Fibroblast of upper back skin (primary cell): Measurements from ENCODE around the gene TBL1Y.
"Not testable (repeated sequence)": the region's sequence is repeated elsewhere in the genome, so short reads cannot be mapped to it uniquely, and the experiment has no call there.

Experiments
- DNase-seq: peaks from one replicate; pipeline ENCODE4 v3.0.0-alpha.2; 2013

TBL1Y gene

DNA sequence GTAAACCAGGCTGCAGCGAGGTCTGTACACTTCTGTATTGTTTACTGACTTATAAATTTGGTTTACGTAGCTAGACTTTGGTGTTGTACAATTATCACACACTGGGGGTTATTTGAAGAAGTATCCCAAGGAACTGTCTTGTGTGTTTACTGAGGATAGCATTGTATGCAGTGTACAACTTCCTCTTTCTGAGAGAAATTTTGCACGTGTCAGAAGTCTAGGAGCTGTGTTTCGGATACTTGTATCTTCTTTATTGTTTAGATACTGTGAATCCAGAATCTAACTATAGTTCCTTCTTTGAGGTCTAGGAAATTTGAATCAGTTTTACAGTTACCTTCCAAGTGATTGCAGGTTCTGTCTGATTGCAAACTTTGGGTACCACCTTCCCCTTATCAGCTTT lies 64.5 kb downstream of the TBL1Y start:
- DNase-seq = no peak

- no peak for DNase-seq
Observed at GRCh38 chrY:6977783-6978182, 67.3 kb downstream of the TBL1Y start.

- DNase-seq = no peak
Observed at GRCh38 chrY:6983221-6983620, 72.7 kb downstream of the TBL1Y start.

- no peak for DNase-seq
Observed at GRCh38 chrY:6987811-6988210, 77.3 kb downstream of the TBL1Y start.

DNA sequence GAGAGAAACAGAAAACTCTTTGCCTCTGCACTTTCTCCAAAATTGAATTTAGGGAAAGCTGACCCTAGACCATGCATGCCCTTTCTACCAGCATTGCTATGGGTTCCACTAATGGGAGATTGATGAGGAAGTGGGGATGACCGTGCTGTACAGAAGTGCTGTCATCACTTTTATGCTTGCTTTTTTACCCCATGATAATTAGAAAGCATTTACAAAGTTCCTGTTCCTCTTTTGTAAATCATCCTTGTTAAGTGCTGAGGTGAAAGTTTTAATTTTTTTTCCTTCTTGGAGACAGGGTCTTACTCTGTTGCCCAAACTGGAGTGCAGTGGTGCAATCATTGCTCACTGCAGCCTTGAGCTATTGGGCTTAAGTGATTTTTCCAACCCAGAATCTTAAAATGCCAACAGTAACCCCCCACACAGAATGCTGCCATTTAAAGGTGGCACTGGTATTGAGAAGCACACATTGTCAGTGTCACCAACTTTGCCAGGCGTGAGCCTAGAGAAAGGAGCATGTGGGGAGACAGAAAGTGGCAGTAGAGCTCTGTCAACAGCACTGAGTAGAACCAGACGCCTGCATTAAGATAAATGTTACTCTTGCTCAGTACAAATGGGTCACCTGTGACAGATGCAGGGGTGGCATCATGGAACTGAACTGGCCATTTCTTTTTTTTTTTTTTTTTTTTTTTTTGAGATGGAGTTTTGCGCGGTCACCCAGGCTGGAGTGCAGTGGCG lies 79.6 kb downstream of the TBL1Y start:
- no peak for DNase-seq

DNA sequence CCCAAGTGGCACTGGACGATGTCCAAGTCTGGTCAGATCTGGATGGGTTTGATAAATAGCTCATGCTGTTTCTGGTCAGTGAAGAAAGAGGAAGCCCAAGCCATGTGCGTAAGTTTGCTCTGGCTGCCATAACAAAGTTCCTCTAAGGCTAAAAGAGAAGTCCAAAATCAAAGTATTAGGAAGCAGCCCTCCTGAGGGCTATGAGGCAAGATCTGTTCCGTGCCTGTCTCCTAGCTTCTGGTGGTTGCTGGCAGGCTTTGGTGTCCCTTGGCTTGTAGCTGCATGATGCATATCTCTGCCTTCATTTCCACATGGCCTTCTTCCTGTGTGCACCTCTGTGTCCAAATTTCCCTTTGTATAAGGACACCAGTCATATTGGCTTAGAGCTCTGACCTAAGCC lies 81.5 kb downstream of the TBL1Y start:
- DNase-seq = no peak

DNA sequence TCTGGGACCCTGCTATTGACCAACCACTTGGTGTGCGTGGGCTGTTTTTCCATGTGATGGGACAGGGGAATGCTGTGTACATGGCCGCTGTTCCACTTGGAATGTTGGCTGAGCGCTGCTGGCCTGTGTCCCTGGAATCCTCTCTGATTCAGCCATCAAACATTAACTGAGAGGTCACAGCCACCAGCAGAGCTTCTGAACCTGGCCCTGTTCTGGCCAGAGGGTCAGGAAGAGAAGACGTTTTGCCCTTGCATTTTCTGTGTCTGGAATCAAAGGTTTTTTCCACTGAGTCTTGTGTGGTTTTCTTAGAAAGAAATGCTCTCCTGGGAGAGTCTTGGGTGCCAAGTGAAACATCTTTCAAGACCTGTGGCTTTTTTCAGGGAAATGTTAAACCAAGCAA lies 85.5 kb downstream of the TBL1Y start:
- DNase-seq = no peak

DNA sequence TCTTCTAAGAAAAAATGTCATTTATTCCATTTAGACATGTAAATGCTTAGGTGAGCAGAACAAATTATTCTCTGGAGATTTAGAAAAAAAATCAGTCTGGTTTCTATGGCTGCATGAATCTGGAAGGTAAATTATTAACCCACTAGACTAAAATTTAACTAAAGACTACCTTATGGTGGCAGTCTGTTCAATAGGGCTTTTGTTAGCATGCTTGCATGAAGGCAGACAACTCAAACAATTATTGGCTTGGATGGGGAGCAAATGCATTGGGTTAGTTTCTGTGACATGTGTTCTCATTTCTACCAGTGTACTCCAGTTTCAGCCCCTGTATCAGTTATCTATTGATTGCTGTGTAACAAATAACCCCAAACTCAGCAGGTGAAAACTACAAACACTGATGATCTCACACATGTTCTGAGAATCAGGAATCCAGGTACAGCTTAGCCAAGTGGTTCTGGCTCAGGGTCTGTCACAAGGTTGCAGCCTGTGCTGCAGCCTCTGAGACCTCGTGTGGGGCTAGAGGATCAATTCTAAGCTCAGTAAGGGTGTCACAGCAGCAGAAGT lies 87.1 kb downstream of the TBL1Y start:
- no peak for DNase-seq

GRCh38 chrY:6999905-7000304 lies 89.4 kb downstream of the TBL1Y start:
- no peak for DNase-seq

GRCh38 chrY:7002581-7002980 lies 92.1 kb downstream of the TBL1Y start:
- no peak for DNase-seq

DNA sequence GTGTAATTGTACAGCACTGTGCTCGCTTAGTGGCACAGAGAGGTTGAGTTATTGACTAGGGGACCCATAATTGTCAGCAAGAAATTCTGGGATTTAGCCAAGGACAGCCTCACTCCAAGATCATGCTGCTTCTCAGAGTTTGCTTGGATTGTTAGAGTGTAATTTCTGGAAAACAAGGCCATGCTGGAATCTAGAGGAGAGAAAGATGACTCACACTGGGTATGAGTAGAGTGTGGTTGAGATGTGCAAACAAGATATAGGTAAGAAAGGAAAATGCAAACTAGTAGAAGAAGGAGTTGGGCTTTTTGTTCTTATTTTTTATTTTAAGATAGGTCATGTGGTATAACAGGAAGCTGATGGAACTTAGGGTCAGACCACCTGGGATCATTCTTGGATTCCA lies 97.4 kb downstream of the TBL1Y start:
- no peak for DNase-seq

DNA sequence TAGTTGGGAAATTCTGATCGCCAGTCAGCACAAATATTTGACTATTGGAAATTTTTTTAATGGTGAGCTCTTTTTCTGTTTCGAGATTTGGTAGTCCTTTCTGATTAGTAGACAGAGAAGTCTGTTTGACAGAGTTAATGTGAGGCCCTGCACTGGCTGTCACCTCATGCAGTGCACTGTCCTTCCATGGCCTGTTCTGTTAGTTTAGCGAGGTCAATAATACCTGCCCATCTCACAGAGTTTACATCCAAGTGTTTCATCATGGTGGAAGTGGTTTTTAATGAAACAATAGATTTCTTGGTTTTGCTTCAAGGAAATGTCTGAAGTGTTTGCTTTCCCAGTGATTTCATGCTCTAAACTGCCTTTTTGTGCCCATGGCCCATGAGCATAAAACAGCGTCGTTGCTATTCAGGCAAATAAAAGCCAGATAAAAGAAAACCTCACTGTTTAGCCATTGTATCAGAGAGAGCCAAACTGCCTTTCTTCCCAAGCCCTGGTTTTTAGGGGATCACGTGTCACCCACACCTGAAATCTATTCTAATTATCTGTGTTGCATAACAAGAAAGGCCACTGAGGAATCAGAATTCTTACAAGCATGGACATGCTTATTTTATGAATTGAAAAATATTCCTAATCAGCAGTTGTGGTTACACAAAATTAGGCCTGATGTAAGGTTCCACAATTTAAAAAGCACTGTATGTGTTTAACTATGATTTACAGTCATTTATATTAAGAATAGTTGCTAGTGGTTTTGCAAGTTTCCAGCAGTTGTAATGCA lies 98.3 kb downstream of the TBL1Y start:
- no peak for DNase-seq

DNA sequence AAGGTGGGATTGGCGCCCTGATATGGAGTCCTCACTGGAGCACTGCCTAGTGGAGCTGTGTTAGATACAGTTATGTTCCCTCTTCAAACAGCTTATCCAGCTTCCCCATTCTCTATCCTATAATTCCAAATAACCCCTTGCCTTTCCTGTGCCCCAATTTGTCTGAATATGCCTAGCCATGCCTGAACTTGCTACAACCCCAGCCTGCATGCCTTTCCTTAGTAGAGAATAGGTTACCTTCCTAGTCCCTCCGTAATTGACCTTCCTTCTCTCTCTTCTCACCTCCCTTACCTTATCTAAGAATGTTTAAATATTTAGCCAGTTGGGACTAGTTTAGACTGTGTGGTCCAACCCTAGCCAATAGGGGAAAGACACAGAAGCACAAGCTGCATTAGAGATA lies 102.6 kb downstream of the TBL1Y start:
- no peak for DNase-seq

GRCh38 chrY:7016521-7016920 lies 106.0 kb downstream of the TBL1Y start:
- DNase-seq = no peak

DNA sequence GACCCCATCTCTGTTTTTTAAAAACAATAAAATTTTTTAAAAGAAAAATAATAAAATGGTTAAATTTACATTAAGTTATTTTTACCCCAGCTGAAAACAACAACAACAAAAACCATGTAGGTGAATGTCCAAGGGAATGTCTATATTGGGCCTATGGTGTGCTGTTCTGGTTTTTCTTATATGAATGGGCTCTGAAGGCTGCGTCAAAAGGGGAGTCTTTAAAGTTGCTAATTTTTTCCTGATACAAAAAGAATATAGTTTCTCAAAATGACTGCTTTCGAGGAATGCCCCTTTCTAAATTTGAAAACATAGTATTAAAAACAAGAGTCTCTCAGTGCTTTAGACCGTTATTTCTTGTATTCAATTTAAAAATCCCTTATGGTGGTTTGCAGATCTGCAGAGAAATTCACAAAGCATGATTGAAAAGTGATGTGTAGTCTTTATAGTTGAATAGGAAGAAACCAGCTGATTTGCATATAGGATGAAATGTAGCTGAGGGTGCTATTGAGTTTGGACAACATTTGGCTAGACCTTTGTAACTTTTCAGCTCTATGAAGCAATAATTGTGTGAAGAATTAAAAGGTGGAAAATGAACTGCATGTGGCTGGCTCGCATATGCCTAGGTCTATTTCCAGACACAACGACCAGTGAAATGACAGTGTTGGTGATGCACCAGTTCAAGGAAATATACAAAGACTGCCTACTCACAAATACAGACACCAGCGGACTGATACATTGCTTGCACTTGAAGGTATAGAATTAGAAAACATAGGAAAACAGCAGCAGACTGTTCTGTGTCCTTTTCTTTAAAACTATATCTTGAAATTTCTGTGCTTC lies 107.0 kb downstream of the TBL1Y start:
- DNase-seq = no peak

GRCh38 chrY:7039037-7039436 lies 128.5 kb downstream of the TBL1Y start:
- DNase-seq = no peak

DNA sequence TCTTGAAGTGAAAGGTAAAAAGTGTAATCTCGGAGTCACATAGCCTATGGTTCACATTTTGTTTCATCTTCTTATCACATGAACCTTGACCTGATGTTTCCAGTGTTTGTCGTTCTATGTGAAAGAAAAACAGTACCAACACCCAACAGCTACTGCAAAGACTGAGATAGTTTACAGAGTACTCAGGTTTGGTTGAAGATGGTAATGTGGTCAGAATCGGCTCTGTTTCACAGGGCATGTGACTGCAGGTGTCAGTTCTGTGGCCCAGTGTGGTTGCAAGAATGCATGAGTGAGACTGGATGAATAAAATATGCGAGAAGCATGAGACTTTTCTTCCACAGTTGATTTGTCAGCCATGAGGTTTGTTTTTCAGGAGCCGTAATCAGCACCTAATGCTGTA lies 130.2 kb downstream of the TBL1Y start:
- DNase-seq = no peak

- DNase-seq = no peak
Observed at GRCh38 chrY:7041983-7042382, 131.5 kb downstream of the TBL1Y start.

DNA sequence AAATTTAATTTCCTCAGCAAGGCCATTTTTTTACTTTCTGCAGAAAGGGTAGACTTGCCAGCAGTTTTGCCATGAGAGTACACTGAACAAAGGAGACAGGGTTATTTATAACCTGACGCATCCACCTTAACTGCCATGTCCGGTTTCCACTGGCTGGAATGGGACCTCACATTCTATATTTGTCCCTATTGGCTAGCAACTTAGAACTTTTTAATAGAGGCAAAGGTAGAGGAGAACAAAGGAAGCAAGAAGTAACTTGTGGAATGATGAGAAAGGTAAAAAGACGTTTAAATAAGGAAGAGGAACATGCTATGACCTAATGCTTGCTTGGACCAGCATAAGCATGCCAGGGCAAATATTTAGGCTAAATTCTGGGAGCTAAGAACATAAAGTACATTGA lies 142.0 kb downstream of the TBL1Y start:
- DNase-seq = not testable (repeated sequence)

- no peak for DNase-seq
Observed at GRCh38 chrY:7056886-7057285, 146.4 kb downstream of the TBL1Y start.

DNA sequence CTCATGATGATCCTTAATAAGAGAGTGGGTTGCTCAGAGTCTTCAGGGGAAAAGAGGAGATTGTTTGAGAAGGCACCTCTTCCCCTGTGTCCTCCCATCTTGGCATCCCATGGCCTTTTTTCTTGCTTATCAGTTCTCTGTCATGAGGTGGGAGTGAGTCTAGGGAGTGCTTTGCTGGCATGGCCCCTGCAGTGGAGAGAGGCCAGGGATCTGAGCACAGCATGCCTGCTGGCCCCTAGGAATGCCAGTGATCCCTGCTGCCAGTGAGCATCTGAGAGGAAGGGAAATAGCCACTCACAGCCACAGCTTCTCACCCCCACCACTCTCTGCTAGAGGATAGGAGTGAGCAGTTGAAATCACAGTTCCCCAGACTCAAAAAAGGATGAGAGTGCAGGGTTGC lies 168.2 kb downstream of the TBL1Y start:
- no peak for DNase-seq

GRCh38 chrY:7080548-7080947 lies 170.1 kb downstream of the TBL1Y start:
- not testable (repeated sequence) for DNase-seq

DNA sequence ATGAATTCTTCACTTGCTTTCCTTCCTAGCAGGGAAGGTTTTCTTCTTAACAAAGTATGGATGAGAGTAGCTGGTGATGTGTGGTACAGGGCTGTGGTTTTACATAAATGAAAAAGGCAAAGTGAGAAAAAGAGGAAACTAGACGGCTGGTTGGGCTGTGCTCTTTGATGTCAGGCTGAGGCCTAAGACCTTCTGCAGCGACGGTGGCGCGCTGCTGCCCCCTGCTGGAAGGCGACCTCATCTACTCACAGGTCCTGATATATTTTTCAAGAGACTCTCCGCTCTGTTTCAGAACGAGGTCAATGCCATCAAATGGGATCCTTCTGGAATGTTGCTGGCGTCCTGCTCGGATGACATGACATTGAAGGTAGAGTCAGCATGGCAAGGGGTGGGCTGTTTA lies 175.1 kb downstream of the TBL1Y start:
- DNase-seq = peak; percentile 37
